H1 (cell line): Measurements from ENCODE around the gene IFITM10. TPM values are rescaled to one million over a fixed set of nuclear protein-coding genes. Genes with fewer than 3 reads are reported as not detected.

Experiments used
- CTCF ChIA-PET: fragments of 300-600 bp; sonication (Branson Sonifier 250); formaldehyde crosslinking; loops from one replicate; lab custom pipeline; 2021; ENCODE audit not compliant: partially characterized antibody; lab: Charles Lee
- POLR2A ChIA-PET: fragments of 300-600 bp; sonication (Branson Sonifier 250); formaldehyde crosslinking; loops from one replicate; lab custom pipeline; 2021; ENCODE audit warnings: inconsistent platforms; ENCODE audit not compliant: partially characterized antibody; lab: Charles Lee
- DNase-seq, 2 experiments: peaks; one replicate each; pipeline versions ENCODE4 v3.0.0 to v3.0.0-alpha.2; 2010 to 2022; ENCODE audit warnings: low spot score in 2 of 2, low read depth in 1 of 2, mixed read lengths in 1 of 2
- FAIRE-seq: peaks from 2 replicates; lab custom pipeline; 2011; peaks lifted over from hg19 to GRCh38; lab: Jason Lieb, UNC
- H2AFZ ChIP-seq: 2 replicates; pipeline ENCODE4 v1.8.1; 2012; ENCODE audit warnings: low read length, inconsistent platforms
- H2AK5ac ChIP-seq: 2 replicates; pipeline ENCODE4 v1.6.1; 2013; ENCODE audit warnings: low read depth, low read length
- H2BK120ac ChIP-seq: replicated peaks from 2 replicates; pipeline ENCODE3; 2013; ENCODE audit warnings: low read depth, low read length, inconsistent platforms
- H2BK12ac ChIP-seq: 2 replicates; pipeline ENCODE4 v1.6.1; 2013; ENCODE audit warnings: low read depth, low read length
- H2BK15ac ChIP-seq: 2 replicates; pipeline ENCODE4 v1.6.1; 2013; ENCODE audit warnings: low read length
- H2BK20ac ChIP-seq: 2 replicates; pipeline ENCODE4 v1.6.1; 2013; ENCODE audit warnings: low read length
- H2BK5ac ChIP-seq: 2 replicates; pipeline ENCODE4 v1.6.1; 2013; ENCODE audit warnings: low read depth, low read length
- H3K14ac ChIP-seq: 2 replicates; pipeline ENCODE4 v1.6.1; 2013; ENCODE audit warnings: inconsistent platforms; ENCODE audit not compliant: insufficient read length
- H3K18ac ChIP-seq: 2 replicates; pipeline ENCODE4 v1.6.1; 2013; ENCODE audit warnings: low read length; ENCODE audit errors: extremely low read depth
- H3K23ac ChIP-seq: 2 replicates; pipeline ENCODE4 v1.6.1; 2013; ENCODE audit warnings: inconsistent platforms; ENCODE audit not compliant: insufficient read length
- H3K23me2 ChIP-seq: 2 replicates; pipeline ENCODE4 v1.6.1; 2013; ENCODE audit warnings: low read depth, low read length
- H3K27ac ChIP-seq: 2 replicates; pipeline ENCODE4 v1.6.1; 2011; ENCODE audit warnings: low read depth, low read length, inconsistent platforms
- H3K27me3 ChIP-seq, 4 experiments: replicated peaks in 1 of 4; 1 replicate in 1 of 4; 2 replicates in 3 of 4; pipeline versions ENCODE4 v1.6.1 to v1.8.1; 2011 to 2013; ENCODE audit warnings: low read length in 3 of 4, mild to moderate bottlenecking in 3 of 4, inconsistent platforms in 2 of 4, mixed read lengths in 2 of 4, moderate library complexity in 1 of 4; ENCODE audit not compliant: control insufficient read depth in 3 of 4, insufficient read depth in 3 of 4; ENCODE audit errors: extremely low read depth in 1 of 4
- H3K36me3 ChIP-seq, 4 experiments: 2 replicates each; pipeline versions ENCODE4 v1.6.1 to v1.8.1; 2011 to 2013; ENCODE audit warnings: mild to moderate bottlenecking in 4 of 4, low read length in 3 of 4, moderate library complexity in 2 of 4, control low read depth in 1 of 4, inconsistent platforms in 1 of 4; ENCODE audit not compliant: insufficient read depth in 4 of 4, control insufficient read depth in 2 of 4
- H3K4ac ChIP-seq: replicated peaks from 2 replicates; pipeline ENCODE3; 2013; ENCODE audit warnings: low read length, low read depth, mixed read lengths, inconsistent platforms; ENCODE audit not compliant: insufficient read length
- H3K4me1 ChIP-seq, 4 experiments: replicated peaks in 1 of 4; 1 replicate in 1 of 4; 2 replicates in 3 of 4; pipeline versions ENCODE4 v1.6.1 to v1.8.1; 2011 to 2013; ENCODE audit warnings: low read length in 3 of 4, inconsistent platforms in 2 of 4, mixed read lengths in 1 of 4; ENCODE audit not compliant: insufficient read depth in 4 of 4, control insufficient read depth in 3 of 4
- H3K4me2 ChIP-seq, 2 experiments: 2 replicates each; pipeline versions ENCODE4 v1.6.1 to v1.8.1; 2011 to 2013; ENCODE audit warnings: low read depth in 2 of 2, low read length in 2 of 2, control low read depth in 1 of 2, inconsistent platforms in 1 of 2, mild to moderate bottlenecking in 1 of 2; ENCODE audit not compliant: insufficient read depth in 1 of 2
- H3K4me3 ChIP-seq, 4 experiments: fragments of 200-600, 300-600 bp in 1 of 4; sonication (generic), shearing (Covaris generic), sonication (Bioruptor Twin) in 1 of 4; 2 replicates each; pipeline versions ENCODE4 v1.5.1 to v1.8.1; 2011 to 2016; ENCODE audit warnings: low read length in 4 of 4, low read depth in 3 of 4, control low read depth in 2 of 4, inconsistent platforms in 2 of 4, mild to moderate bottlenecking in 2 of 4, mixed read lengths in 1 of 4, moderate library complexity in 1 of 4; ENCODE audit not compliant: insufficient read depth in 2 of 4; ENCODE audit errors: extremely low read depth in 1 of 4
- H3K56ac ChIP-seq: replicated peaks from 2 replicates; pipeline ENCODE3; 2013; ENCODE audit warnings: low read depth, mild to moderate bottlenecking, mixed read lengths, low read length, inconsistent platforms; ENCODE audit not compliant: insufficient read length
- H3K79me1 ChIP-seq: 2 replicates; pipeline ENCODE4 v1.6.1; 2013; ENCODE audit warnings: low read depth, low read length, control low read depth
- H3K79me2 ChIP-seq, 2 experiments: 2 replicates each; pipeline versions ENCODE4 v1.6.1 to v1.8.1; 2012 to 2013; ENCODE audit warnings: low read length in 2 of 2, mild to moderate bottlenecking in 2 of 2, inconsistent platforms in 1 of 2; ENCODE audit not compliant: insufficient read depth in 2 of 2, control insufficient read depth in 1 of 2
- H3K9ac ChIP-seq, 4 experiments: replicated peaks in 1 of 4; 1 replicate in 1 of 4; 2 replicates in 3 of 4; pipeline versions ENCODE4 v1.6.1 to v1.8.1; 2011 to 2013; ENCODE audit warnings: low read depth in 3 of 4, low read length in 3 of 4, control low read depth in 2 of 4, mild to moderate bottlenecking in 2 of 4, moderate library complexity in 2 of 4, inconsistent platforms in 1 of 4; ENCODE audit errors: extremely low read depth in 1 of 4
- H3K9me3 ChIP-seq, 2 experiments: 2 replicates each; pipeline versions ENCODE4 v1.6.1 to v1.8.1; 2012 to 2013; ENCODE audit warnings: mild to moderate bottlenecking in 2 of 2, moderate library complexity in 2 of 2, control low read depth in 1 of 2, inconsistent platforms in 1 of 2, low read depth in 1 of 2, low read length in 1 of 2, mixed read lengths in 1 of 2; ENCODE audit not compliant: insufficient read depth in 2 of 2
- H4K20me1 ChIP-seq, 2 experiments: replicated peaks in 1 of 2; 2 replicates each; pipeline versions ENCODE3 to v1.8.1; 2011 to 2013; ENCODE audit warnings: inconsistent platforms in 2 of 2, low read length in 2 of 2, mild to moderate bottlenecking in 1 of 2; ENCODE audit not compliant: insufficient read depth in 2 of 2, control insufficient read depth in 1 of 2
- H4K5ac ChIP-seq: 2 replicates; pipeline ENCODE4 v1.6.1; 2013; ENCODE audit warnings: low read length, low read depth, mixed read lengths, inconsistent platforms; ENCODE audit not compliant: insufficient read length
- H4K8ac ChIP-seq: 2 replicates; pipeline ENCODE4 v1.8.0; 2013; ENCODE audit warnings: mild to moderate bottlenecking, moderate library complexity, low read length, inconsistent platforms; ENCODE audit not compliant: insufficient read depth; ENCODE audit errors: extremely low read depth
- H4K91ac ChIP-seq: replicated peaks from 2 replicates; pipeline ENCODE3; 2013; ENCODE audit warnings: low read length, mixed read lengths, inconsistent platforms; ENCODE audit not compliant: insufficient read length
- GABPA ChIP-seq: IDR thresholded peaks from 2 replicates; pipeline ENCODE4 v1.6.1; 2011; ENCODE audit warnings: mild to moderate bottlenecking, low read length, moderate library complexity, borderline replicate concordance; ENCODE audit not compliant: insufficient read depth
- POU5F1 ChIP-seq: IDR thresholded peaks from 2 replicates; pipeline ENCODE4 v1.6.1; 2011; ENCODE audit warnings: low read depth, mild to moderate bottlenecking, low read length, moderate library complexity
- WGBS, 2 experiments: shearing (Covaris generic) in 1 of 2; methylation state at CpG; one replicate each; pipeline versions ENCODE4 v1.1.6 to v1.1.7; 2013 to 2015; ENCODE audit warnings: low lambda C conversion rate in 2 of 2, mixed read lengths in 2 of 2, inconsistent platforms in 1 of 2, low coverage in 1 of 2, missing lambda C conversion rate in 1 of 2; ENCODE audit not compliant: insufficient replicate concordance in 2 of 2, insufficient coverage in 1 of 2, insufficient read length in 1 of 2; ENCODE audit errors: extremely low coverage in 1 of 2, missing lambda C conversion rate in 1 of 2; 5-methylcytosine and 5-hydroxymethylcytosine counted together
- polyA plus RNA-seq, 7 experiments: library from polyadenylated mRNA; depleted of rRNA in 3 of 7; stranded (reverse) in 5 of 7; unstranded in 2 of 7; fragments of >200 nt in 5 of 7; fragments of 200-250 nt in 2 of 7; gene quantifications; 1 replicate in 5 of 7; 2 replicates in 1 of 7; 4 replicates in 1 of 7; pipeline versions ENCODE4 v1.2.1 to v1.2.3, GENCODE V29; 2011 to 2013; ENCODE audit warnings: missing spikeins in 2 of 7, mixed read lengths in 2 of 7
- total RNA-seq: library from RNA; stranded (reverse); fragmentation: NEBNext Ultra II Directional; extraction: Animal tissue kit (Norgen Biotek cat#: 25700); gene quantifications from 2 replicates; pipeline ENCODE4 v1.2.1, GENCODE V29; 2021

IFITM10 gene
- total and polyA plus RNA-seq, 2 of the 8 experiments (the other 6 are each of a cell fraction or from before 2014, with no cell fraction given) = 0.08 to 0.22 TPM

- Histone ChIP-seq H4K20me1 (peaks cover 2 to 10% of the 10 kb centered on the region in 2 experiments), H3K27ac (no peak overlapping the region), H3K4me1 (no peaks in the 10 kb centered on the region; a peak in 1 of 7 replicates), H3K79me1 (no peaks in the 10 kb centered on the region), H2AK5ac (no peak overlapping the region), H2BK20ac (no peak overlapping the region), H3K18ac (no peak overlapping the region), H3K9ac (no peak overlapping the region), H2BK5ac (no peak overlapping the region), H2BK12ac (no peak overlapping the region), H3K14ac (no peak overlapping the region), H3K27me3 (peaks cover 0 to 5% (median 1%) of the 10 kb centered on the region in 4 experiments; a peak in 4 of 7 replicates), H3K4me3 (no peak overlapping the region), H3K56ac (no peak overlapping the region), H3K4me2 (no peak overlapping the region), H4K8ac (no peak overlapping the region), H3K79me2 (peaks cover 0 to 7% of the 10 kb centered on the region in 2 experiments; a peak in 1 of 4 replicates), H4K91ac (no peak overlapping the region), H3K36me3 (peaks cover 0 to 4% (median 0%) of the 10 kb centered on the region in 4 experiments; a peak in 1 of 8 replicates), H2AFZ (no peak overlapping the region), H3K23me2 (peaks cover 16% of the 10 kb centered on the region), H2BK15ac (no peak overlapping the region), H3K9me3 (peaks cover 0 to 4% of the 10 kb centered on the region in 2 experiments; a peak in 2 of 4 replicates), H2BK120ac (no peak overlapping the region), H4K5ac (no peak overlapping the region), H3K23ac (no peak overlapping the region), H3K4ac (no peak overlapping the region)
- FAIRE-seq = no peak
- ChIA-PET POLR2A (no interaction called here), CTCF (interaction anchor here (1.3 to 2.6 kb wide), 6 partner anchors 25 to 418 kb away, joined by 3 to 13 read pairs (median 6); no protein-coding TSS in a partner anchor)
- TF ChIP-seq GABPA = no peak
- no peak for TF ChIP-seq POU5F1
- DNase-seq = no peak
- WGBS, 2 experiments = 80% methylated on average over 13 of the region's 13 CpGs; no CpG with 5 or more reads in 1 of the 2 experiments
Measured at GRCh38 chr11:1732418-1733008, 17.9 kb downstream of the IFITM10 start.
